Measurements from ENCODE around the gene TAF8.

TAF8 gene

GRCh38 chr6:42090819-42091717 is 40.7 kb downstream of the TAF8 start:
- Histone ChIP-seq H3K9ac (no peak overlapping the region), H3K36me3 (ENCODE audit: insufficient read depth) (no peaks in the 10 kb centered on the region), H3K27me3 (ENCODE audit: insufficient read depth, low read depth) (no peaks in the 10 kb centered on the region), H3K79me2 (ENCODE audit: insufficient read depth, low read depth) (no peaks in the 10 kb centered on the region), H3K4me2 (no peak overlapping the region), H3K4me3 (IDR thresholded peaks at IDR 0.05; ENCODE audit: insufficient read depth, low read depth, low read length) (no peak overlapping the region), H2AFZ (ENCODE audit: low read depth) (no peak overlapping the region), H3K27ac (no peak overlapping the region), H3K4me1 (ENCODE audit: low read depth, poor library complexity, severe bottlenecking) (no peaks in the 10 kb centered on the region), H4K20me1 (ENCODE audit: insufficient read depth) (no peaks in the 10 kb centered on the region)
- no peak for TF ChIP-seq CTCF (conservative IDR thresholded peaks at IDR 0.05; ENCODE audit: low read depth, low read length)

- Histone ChIP-seq H4K20me1 (ENCODE audit: insufficient read depth) (no peaks in the 10 kb centered on the region), H3K4me3 (IDR thresholded peaks at IDR 0.05; ENCODE audit: insufficient read depth, low read depth, low read length) (no peak overlapping the region), H3K36me3 (ENCODE audit: insufficient read depth) (no peaks in the 10 kb centered on the region), H3K4me1 (ENCODE audit: low read depth, poor library complexity, severe bottlenecking) (no peaks in the 10 kb centered on the region), H3K4me2 (no peak overlapping the region), H3K9ac (no peak overlapping the region), H2AFZ (ENCODE audit: low read depth) (no peak overlapping the region), H3K27me3 (ENCODE audit: insufficient read depth, low read depth) (no peaks in the 10 kb centered on the region), H3K27ac (no peak overlapping the region), H3K79me2 (ENCODE audit: insufficient read depth, low read depth) (no peaks in the 10 kb centered on the region)
- TF ChIP-seq CTCF (conservative IDR thresholded peaks at IDR 0.05; ENCODE audit: low read depth, low read length) = no peak
Observed at GRCh38 chr6:42091718-42092023, 41.3 kb downstream of the TAF8 start.

GRCh38 chr6:42093582-42094329 is 43.4 kb downstream of the TAF8 start:
- H3K27me3 ChIP-seq (ENCODE audit: insufficient read depth, low read depth) = no peaks in the 10 kb centered on the region
- no peaks in the 10 kb centered on the region for H3K36me3 ChIP-seq (ENCODE audit: insufficient read depth)
- H3K27ac ChIP-seq = no peak overlapping the region
- no peak overlapping the region for H3K4me2 ChIP-seq
- no peaks in the 10 kb centered on the region for H3K79me2 ChIP-seq (ENCODE audit: insufficient read depth, low read depth)
- TF ChIP-seq CTCF (conservative IDR thresholded peaks at IDR 0.05; ENCODE audit: low read depth, low read length) = no peak
- no peaks in the 10 kb centered on the region for H4K20me1 ChIP-seq (ENCODE audit: insufficient read depth)
- H3K4me3 ChIP-seq (IDR thresholded peaks at IDR 0.05; ENCODE audit: insufficient read depth, low read depth, low read length) = no peak overlapping the region
- no peak overlapping the region for H2AFZ ChIP-seq (ENCODE audit: low read depth)
- no peak overlapping the region for H3K9ac ChIP-seq
- no peaks in the 10 kb centered on the region for H3K4me1 ChIP-seq (ENCODE audit: low read depth, poor library complexity, severe bottlenecking)

- Histone ChIP-seq H3K36me3 (ENCODE audit: insufficient read depth) (no peaks in the 10 kb centered on the region), H3K9ac (no peak overlapping the region), H2AFZ (ENCODE audit: low read depth) (no peak overlapping the region), H3K79me2 (ENCODE audit: insufficient read depth, low read depth) (no peaks in the 10 kb centered on the region), H3K27me3 (ENCODE audit: insufficient read depth, low read depth) (no peaks in the 10 kb centered on the region), H3K27ac (no peak overlapping the region), H3K4me3 (IDR thresholded peaks at IDR 0.05; ENCODE audit: insufficient read depth, low read depth, low read length) (no peak overlapping the region), H4K20me1 (ENCODE audit: insufficient read depth) (no peaks in the 10 kb centered on the region), H3K4me1 (ENCODE audit: low read depth, poor library complexity, severe bottlenecking) (no peaks in the 10 kb centered on the region), H3K4me2 (no peak overlapping the region)
- no peak for TF ChIP-seq CTCF (conservative IDR thresholded peaks at IDR 0.05; ENCODE audit: low read depth, low read length)
Observed at GRCh38 chr6:42095094-42095493, 44.8 kb downstream of the TAF8 start.
